A673 (cell line): ENCODE data around the gene KCNS3. TPM values are rescaled to one million over a fixed set of nuclear protein-coding genes. Genes with fewer than 3 reads are reported as not detected.

ENCODE experiments used
- BruUV-seq: library from RNA; stranded (reverse); fragments of 400-500 nt; replicated peaks from 2 replicates; lab custom pipeline; 2021; lab: Mats Ljungman, UMichigan
- CTCF ChIA-PET: fragments of 300-600 bp; sonication (Branson Sonifier 250); formaldehyde crosslinking; loops from one replicate; lab custom pipeline; 2022; ENCODE audit warnings: antibody characterized with exemption; lab: Charles Lee
- POLR2A ChIA-PET: fragments of 300-600 bp; sonication (Branson Sonifier 250); formaldehyde crosslinking; loops from one replicate; lab custom pipeline; 2022; ENCODE audit warnings: antibody characterized with exemption; ENCODE audit not compliant: low non-redundant PET; lab: Charles Lee
- DNase-seq: peaks from one replicate; pipeline ENCODE4 v3.0.0-alpha.2; 2015; ENCODE audit warnings: low spot score
- H3K27ac ChIP-seq: fragments of 200-600 bp; sonication (generic); 2 replicates; pipeline ENCODE4 v1.5.1; 2016; ENCODE audit warnings: mixed run types, low read depth, mild to moderate bottlenecking, mixed read lengths, antibody characterized with exemption, low read length; ENCODE audit not compliant: poor library complexity, severe bottlenecking
- H3K27me3 ChIP-seq: fragments of 200-600 bp; sonication (generic); replicated peaks from 2 replicates; pipeline ENCODE4 v1.6.1; 2017; ENCODE audit warnings: mixed run types, low read depth, mild to moderate bottlenecking, mixed read lengths, antibody characterized with exemption, low read length; ENCODE audit not compliant: insufficient read depth, poor library complexity
- H3K36me3 ChIP-seq: fragments of 200-600 bp; sonication (generic); 2 replicates; pipeline ENCODE4 v1.6.1; 2016; ENCODE audit warnings: mixed run types, mild to moderate bottlenecking, mixed read lengths, antibody characterized with exemption, low read length; ENCODE audit not compliant: insufficient read depth, poor library complexity, severe bottlenecking
- H3K4me1 ChIP-seq: fragments of 200-600 bp; sonication (generic); 2 replicates; pipeline ENCODE4 v1.6.1; 2017; ENCODE audit warnings: mixed run types, mild to moderate bottlenecking, mixed read lengths, antibody characterized with exemption, low read length; ENCODE audit not compliant: insufficient read depth, poor library complexity, severe bottlenecking
- H3K4me3 ChIP-seq: fragments of 200-600 bp; sonication (generic); 2 replicates; pipeline ENCODE4 v1.5.1; 2016; ENCODE audit warnings: low read depth, mixed run types, mild to moderate bottlenecking, mixed read lengths, low read length; ENCODE audit not compliant: poor library complexity, severe bottlenecking
- H3K9me3 ChIP-seq: fragments of 200-600 bp; sonication (generic); 2 replicates; pipeline ENCODE4 v1.6.1; 2016; ENCODE audit warnings: mixed run types, low read depth, mild to moderate bottlenecking, mixed read lengths, antibody characterized with exemption, low read length; ENCODE audit not compliant: poor library complexity, severe bottlenecking
- CTCF ChIP-seq: fragments of 300-800, 200-600 bp; sonication (generic); conservative IDR thresholded peaks from 2 replicates; pipeline ENCODE4 v1.5.1; 2017; ENCODE audit warnings: low read depth, mild to moderate bottlenecking, antibody characterized with exemption, low read length, moderate library complexity, mixed read lengths
- EZH2 ChIP-seq: fragments of 200-600 bp; sonication (generic); IDR thresholded peaks from 2 replicates; pipeline ENCODE4 v1.6.1; 2017; ENCODE audit warnings: borderline replicate concordance, low read depth, mild to moderate bottlenecking, mixed read lengths, antibody characterized with exemption, low read length; ENCODE audit not compliant: poor library complexity, severe bottlenecking
- intact Hi-C: fragments of 100-400 bp; cut with micrococcal nuclease; formaldehyde crosslinking; loops from one replicate; pipeline ENCODE4 v1.10.0; 2022; ENCODE audit not compliant: unreplicated experiment
- total RNA-seq: library from RNA; stranded (reverse); gene quantifications from 2 replicates; pipeline ENCODE4 v1.2.3, GENCODE V29; 2021

The KCNS3 gene
- total RNA-seq, 1 experiment from 2014 or later: 12.7 TPM

GRCh38 chr2:17950006-17950405, 71.5 kb downstream of the KCNS3 start:
- BruUV-seq: no TSS peak
- no peaks in the 10 kb centered on the region for H3K36me3 ChIP-seq
- TF ChIP-seq EZH2 (no peak), CTCF (no peak)
- POLR2A ChIA-PET: no interaction called here
- H3K27me3 ChIP-seq: no peaks in the 10 kb centered on the region
- no peaks in the 10 kb centered on the region for H3K9me3 ChIP-seq
- CTCF ChIA-PET: no interaction called here
- no peak overlapping the region for H3K4me3 ChIP-seq
- DNase-seq: no peak
- H3K27ac ChIP-seq: no peak overlapping the region
- intact Hi-C loops: no loop called here
- H3K4me1 ChIP-seq: no peaks in the 10 kb centered on the region

DNA sequence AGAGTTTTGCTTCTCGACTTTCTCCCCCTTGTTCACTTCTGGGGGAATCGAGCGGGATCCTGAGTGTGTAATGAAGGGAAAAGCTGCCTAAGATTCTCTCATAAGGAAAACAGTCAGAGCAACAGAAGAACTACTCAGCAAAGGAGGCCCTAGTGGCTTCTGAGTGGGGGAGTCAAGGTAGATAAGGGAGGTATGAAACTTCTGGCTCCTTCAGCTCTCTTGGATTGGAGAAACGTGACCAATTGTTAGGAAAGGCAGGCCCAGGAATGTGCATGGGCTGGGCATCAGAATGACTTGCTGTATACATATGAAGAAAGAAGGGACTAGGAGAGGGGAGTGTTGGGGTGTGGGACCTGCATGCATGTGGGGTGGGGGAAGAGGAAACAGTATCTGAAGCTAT, 73.1 kb downstream of the KCNS3 start:
- CTCF ChIA-PET: no interaction called here
- no TSS peak for BruUV-seq
- no peak for DNase-seq
- no peaks in the 10 kb centered on the region for H3K27me3 ChIP-seq
- TF ChIP-seq EZH2: no peak
- TF ChIP-seq CTCF: no peak
- H3K9me3 ChIP-seq: no peaks in the 10 kb centered on the region
- H3K27ac ChIP-seq: no peak overlapping the region
- H3K4me3 ChIP-seq: no peak overlapping the region
- H3K4me1 ChIP-seq: no peaks in the 10 kb centered on the region
- H3K36me3 ChIP-seq: no peaks in the 10 kb centered on the region
- intact Hi-C loops: no loop called here
- POLR2A ChIA-PET: no interaction called here

DNA sequence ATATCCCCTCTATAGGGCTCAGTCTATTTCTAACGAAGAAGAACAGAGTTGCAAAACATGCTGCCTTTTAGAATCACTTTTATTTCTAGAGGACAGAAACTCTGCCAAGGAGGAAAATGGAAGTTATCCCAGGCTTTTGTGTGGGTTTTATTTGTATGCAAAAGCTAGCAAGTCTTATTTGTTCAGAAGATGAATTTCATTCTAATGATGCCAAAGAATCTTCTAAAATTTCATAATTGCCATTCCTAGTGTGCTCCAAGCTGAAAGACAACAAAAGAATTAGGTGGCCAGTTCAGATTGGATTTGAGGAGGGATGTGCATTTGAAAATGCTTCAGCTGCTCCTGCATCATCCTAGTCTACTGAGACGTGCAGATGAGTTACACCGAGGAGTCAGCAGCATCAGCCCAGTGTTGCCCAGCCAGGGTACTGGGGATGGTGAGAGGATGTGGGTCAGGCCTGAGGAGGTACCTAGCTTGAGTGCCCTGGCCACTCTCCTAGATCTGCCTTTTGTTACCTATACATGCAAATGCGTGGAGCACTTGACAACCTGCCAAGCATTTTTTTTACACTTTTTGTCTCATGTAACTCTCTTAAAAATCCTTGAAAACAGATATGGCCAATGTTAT, 80.1 kb downstream of the KCNS3 start:
- CTCF ChIA-PET: no interaction called here

More for the DNA sequence above, 80.1 kb downstream of the KCNS3 start:
- intact Hi-C loops: no loop called here
- no peaks in the 10 kb centered on the region for H3K9me3 ChIP-seq
- H3K4me3 ChIP-seq: no peak overlapping the region
- H3K36me3 ChIP-seq: no peaks in the 10 kb centered on the region
- H3K27ac ChIP-seq: no peak overlapping the region
- no peak for TF ChIP-seq CTCF
- no peak for TF ChIP-seq EZH2
- no TSS peak for BruUV-seq
- H3K27me3 ChIP-seq: no peaks in the 10 kb centered on the region
- no peak for DNase-seq
- POLR2A ChIA-PET: no interaction called here
- peaks cover 18% of the 10 kb centered on the region for H3K4me1 ChIP-seq
